GM12878 (cell line): ENCODE results near the gene PHACTR3.

Experiments
- BCL3 ChIP-seq: IDR thresholded peaks from 2 replicates; pipeline ENCODE4 v1.6.1; 2011; ENCODE audit warnings: borderline replicate concordance, low read depth, mild to moderate bottlenecking, moderate library complexity, low read length; ENCODE audit not compliant: insufficient read depth, poor library complexity, severe bottlenecking
- CHD2 ChIP-seq: IDR thresholded peaks from 2 replicates; pipeline ENCODE4 v1.6.1; 2011; ENCODE audit warnings: low read depth, low read length, improper control_type of control experiment, borderline replicate concordance
- CTCF ChIP-seq, 3 experiments: IDR thresholded peaks in 2 of 3; conservative IDR thresholded peaks in 1 of 3; 2 replicates each; pipeline ENCODE4 v1.5.1; 2011; ENCODE audit warnings: low read depth in 3 of 3, low read length in 3 of 3, mild to moderate bottlenecking in 3 of 3, control low read depth in 2 of 3, moderate library complexity in 2 of 3, inconsistent platforms in 1 of 3, mixed read lengths in 1 of 3; ENCODE audit not compliant: control insufficient read depth in 2 of 3, insufficient read depth in 1 of 3; ENCODE audit errors: extremely low read depth in 1 of 3
- DPF2 ChIP-seq: fragments of 450-650 bp; IDR thresholded peaks from 2 replicates; pipeline ENCODE4 v1.6.1; 2017; ENCODE audit warnings: mild to moderate bottlenecking
- EZH2 ChIP-seq: IDR thresholded peaks from 2 replicates; pipeline ENCODE4 v1.6.1; 2012; ENCODE audit warnings: low read depth, mild to moderate bottlenecking, control low read depth, inconsistent platforms, low read length, borderline replicate concordance; ENCODE audit not compliant: control insufficient read depth
- KDM1A ChIP-seq: fragments of 200-600 bp; sonication (generic); IDR thresholded peaks from 2 replicates; pipeline ENCODE4 v1.6.1; 2016; ENCODE audit warnings: borderline replicate concordance
- MXI1 ChIP-seq: fragments of 150-350 bp; IDR thresholded peaks from 2 replicates; pipeline ENCODE4 v1.6.1; 2011; ENCODE audit warnings: low read depth, mild to moderate bottlenecking, inconsistent platforms, low read length, improper control_type of control experiment
- POLR2A ChIP-seq: IDR thresholded peaks from 2 replicates; pipeline ENCODE4 v1.6.1; 2011; ENCODE audit warnings: low read depth, mild to moderate bottlenecking, low read length
- ZNF274 ChIP-seq: IDR thresholded peaks from one replicate; pipeline ENCODE4 v1.8.0; 2011; ENCODE audit not compliant: insufficient read length, insufficient read depth

GRCh38 chr20:59686404-59687346, 82.3 kb downstream of the PHACTR3 start:
- TF ChIP-seq ZNF274 (no peak), CTCF (IDR thresholded peaks at IDR 0.05 in 2 of 3, conservative IDR thresholded peaks at IDR 0.05 in 1 of 3; ENCODE audit: control insufficient read depth in 2 of 3, extremely low read depth in 1 of 3, insufficient read depth in 1 of 3, low read depth in 3 of 3, low read length in 3 of 3) (no peak), MXI1 (no peak), KDM1A (no peak), DPF2 (no peak), POLR2A (no peak), BCL3 (no peak), CHD2 (no peak), EZH2 (no peak)
